HS-5 (cell line): ENCODE results near the gene KCP.
"Not testable (repeated sequence)": the region's sequence is repeated elsewhere in the genome, so short reads cannot be mapped to it uniquely, and the experiment has no call there.

Experiments
- DNase-seq: peaks from one replicate; pipeline ENCODE4 v3.0.0-alpha.2; 2012; ENCODE audit warnings: low read depth

KCP gene

GRCh38 chr7:128910569-128910945, at the start of gene KCP:
TSS of gene KCP (minus strand) at chr7:128910709. CDS start at chr7:128910676, 33 bp downstream.
- DNase-seq, result no peak

GRCh38 chr7:128959296-128959695, 48.8 kb upstream of the KCP start:
- DNase-seq, result no peak

GRCh38 chr7:128955981-128956380, 45.5 kb upstream of the KCP start:
- no peak for DNase-seq

- DNase-seq, result no peak
Observed at GRCh38 chr7:128954830-128955802, 44.6 kb upstream of the KCP start.

GRCh38 chr7:128954150-128954549, 43.6 kb upstream of the KCP start:
- no peak for DNase-seq

- no peak for DNase-seq
Observed at GRCh38 chr7:128951296-128951695, 40.8 kb upstream of the KCP start.

GRCh38 chr7:128948976-128949760, 38.7 kb upstream of the KCP start:
- DNase-seq, result no peak

- no peak for DNase-seq
Observed at GRCh38 chr7:128948312-128948973, 37.9 kb upstream of the KCP start.

GRCh38 chr7:128947854-128948253, 37.3 kb upstream of the KCP start:
- no peak for DNase-seq

- no peak for DNase-seq
Observed at GRCh38 chr7:128946936-128947830, 36.7 kb upstream of the KCP start.

GRCh38 chr7:128945668-128946366, 35.3 kb upstream of the KCP start:
- no peak for DNase-seq

GRCh38 chr7:128944487-128945236, 34.2 kb upstream of the KCP start:
- DNase-seq, result no peak

GRCh38 chr7:128943251-128943650, 32.7 kb upstream of the KCP start:
- DNase-seq, result not testable (repeated sequence)

GRCh38 chr7:128941946-128942526, 31.5 kb upstream of the KCP start:
- DNase-seq, result no peak

GRCh38 chr7:128941323-128941890, 30.9 kb upstream of the KCP start:
- DNase-seq, result no peak

- no peak for DNase-seq
Observed at GRCh38 chr7:128940494-128941322, 30.2 kb upstream of the KCP start.

- no peak for DNase-seq
Observed at GRCh38 chr7:128939861-128940410, 29.4 kb upstream of the KCP start.
